Measurements from ENCODE around the gene AUP1.
"Not testable (repeated sequence)": the region's sequence is repeated elsewhere in the genome, so short reads cannot be mapped to it uniquely, and the experiment has no call there.

The AUP1 gene

GRCh38 chr2:74566076-74566753, 36.7 kb upstream of the AUP1 start:
- Histone ChIP-seq H3K27me3 (ENCODE audit: low read length) (no peaks in the 10 kb centered on the region), H3K4me3 (ENCODE audit: insufficient read depth, low read length, poor library complexity, severe bottlenecking) (no peak overlapping the region), H3F3A (ENCODE audit: insufficient read depth) (no peaks in the 10 kb centered on the region), H3K79me2 (ENCODE audit: insufficient read depth, low read length) (no peaks in the 10 kb centered on the region), H3K9me3 (ENCODE audit: insufficient read depth, low read length) (no peaks in the 10 kb centered on the region), H2AFZ (ENCODE audit: low read depth, low read length, severe bottlenecking) (no peak overlapping the region), H3K27ac (ENCODE audit: low read depth, low read length) (no peak overlapping the region), H3K4me2 (ENCODE audit: low read depth, low read length, poor library complexity, severe bottlenecking) (no peak overlapping the region), H3K36me3 (ENCODE audit: low read length) (no peaks in the 10 kb centered on the region), H4K20me1 (ENCODE audit: low read depth, low read length) (no peaks in the 10 kb centered on the region), H3K9ac (ENCODE audit: low read length) (no peak overlapping the region), H3K9me2 (replicated peaks; ENCODE audit: insufficient read depth, low read length) (no peaks in the 10 kb centered on the region)
- TF ChIP-seq EZH2phosphoT487 (conservative IDR thresholded peaks at IDR 0.05; ENCODE audit: low read length) (no peak), CTCF (IDR thresholded peaks at IDR 0.05; ENCODE audit: insufficient read depth, low read length, poor library complexity, severe bottlenecking) (no peak)

GRCh38 chr2:74564222-74564621, 34.7 kb upstream of the AUP1 start:
- Histone ChIP-seq H3K9ac (ENCODE audit: low read length) (no peak overlapping the region), H3K27me3 (ENCODE audit: low read length) (no peaks in the 10 kb centered on the region), H3K36me3 (ENCODE audit: low read length) (no peaks in the 10 kb centered on the region), H4K20me1 (ENCODE audit: low read depth, low read length) (no peaks in the 10 kb centered on the region), H3F3A (ENCODE audit: insufficient read depth) (no peaks in the 10 kb centered on the region), H3K4me2 (ENCODE audit: low read depth, low read length, poor library complexity, severe bottlenecking) (no peak overlapping the region), H3K27ac (ENCODE audit: low read depth, low read length) (no peak overlapping the region), H2AFZ (ENCODE audit: low read depth, low read length, severe bottlenecking) (no peak overlapping the region), H3K79me2 (ENCODE audit: insufficient read depth, low read length) (no peaks in the 10 kb centered on the region), H3K9me2 (replicated peaks; ENCODE audit: insufficient read depth, low read length) (no peaks in the 10 kb centered on the region), H3K4me3 (ENCODE audit: insufficient read depth, low read length, poor library complexity, severe bottlenecking) (no peak overlapping the region), H3K9me3 (ENCODE audit: insufficient read depth, low read length) (no peaks in the 10 kb centered on the region)
- TF ChIP-seq EZH2phosphoT487 (conservative IDR thresholded peaks at IDR 0.05; ENCODE audit: low read length) (no peak), CTCF (IDR thresholded peaks at IDR 0.05; ENCODE audit: insufficient read depth, low read length, poor library complexity, severe bottlenecking) (no peak)

- Histone ChIP-seq H3K27me3 (ENCODE audit: low read length) (no peaks in the 10 kb centered on the region), H3K27ac (ENCODE audit: low read depth, low read length) (no peak overlapping the region), H3K9me3 (ENCODE audit: insufficient read depth, low read length) (no peaks in the 10 kb centered on the region), H3K9me2 (replicated peaks; ENCODE audit: insufficient read depth, low read length) (no peaks in the 10 kb centered on the region), H3K9ac (ENCODE audit: low read length) (no peak overlapping the region), H2AFZ (ENCODE audit: low read depth, low read length, severe bottlenecking) (no peak overlapping the region), H3K4me3 (ENCODE audit: insufficient read depth, low read length, poor library complexity, severe bottlenecking) (no peak overlapping the region), H4K20me1 (ENCODE audit: low read depth, low read length) (no peaks in the 10 kb centered on the region), H3K4me2 (ENCODE audit: low read depth, low read length, poor library complexity, severe bottlenecking) (no peak overlapping the region), H3K79me2 (ENCODE audit: insufficient read depth, low read length) (no peaks in the 10 kb centered on the region), H3K36me3 (ENCODE audit: low read length) (no peaks in the 10 kb centered on the region), H3F3A (ENCODE audit: insufficient read depth) (no peaks in the 10 kb centered on the region)
- TF ChIP-seq EZH2phosphoT487 (conservative IDR thresholded peaks at IDR 0.05; ENCODE audit: low read length) (no peak), CTCF (IDR thresholded peaks at IDR 0.05; ENCODE audit: insufficient read depth, low read length, poor library complexity, severe bottlenecking) (no peak)
Measured at GRCh38 chr2:74562126-74562775, 32.7 kb upstream of the AUP1 start.

GRCh38 chr2:74561022-74561421, 31.5 kb upstream of the AUP1 start:
- not testable (repeated sequence) for H4K20me1 ChIP-seq (ENCODE audit: low read depth, low read length); H3K36me3 ChIP-seq (ENCODE audit: low read length); H2AFZ ChIP-seq (ENCODE audit: low read depth, low read length, severe bottlenecking); H3K27ac ChIP-seq (ENCODE audit: low read depth, low read length); H3K79me2 ChIP-seq (ENCODE audit: insufficient read depth, low read length); H3K4me2 ChIP-seq (ENCODE audit: low read depth, low read length, poor library complexity, severe bottlenecking); H3K27me3 ChIP-seq (ENCODE audit: low read length); H3K4me3 ChIP-seq (ENCODE audit: insufficient read depth, low read length, poor library complexity, severe bottlenecking); H3F3A ChIP-seq (ENCODE audit: insufficient read depth); H3K9ac ChIP-seq (ENCODE audit: low read length); H3K9me3 ChIP-seq (ENCODE audit: insufficient read depth, low read length); H3K9me2 ChIP-seq (replicated peaks; ENCODE audit: insufficient read depth, low read length)
